GM18873 (cell line): ENCODE data around the gene SMAD5.

ENCODE experiments used
- ATAC-seq: cut with Tn5 transposase; IDR thresholded peaks from one replicate; pipeline ENCODE4 v1.9.1; 2021; ENCODE audit warnings: mild to moderate bottlenecking, moderate library complexity, moderate number of reproducible peaks; ENCODE audit not compliant: unreplicated experiment, low FRiP score

Gene SMAD5

GRCh38 chr5:136193322-136193935 lies 60.8 kb downstream of the SMAD5 start:
- ATAC-seq: no peak

- ATAC-seq: no peak
These were observed 61.9 kb downstream of the SMAD5 start for GRCh38 chr5:136194576-136194975.

GRCh38 chr5:136195971-136196820 lies 63.6 kb downstream of the SMAD5 start:
- ATAC-seq: no peak

GRCh38 chr5:136197462-136198142 lies 65.0 kb downstream of the SMAD5 start:
- no peak for ATAC-seq

- no peak for ATAC-seq
These were observed 65.8 kb downstream of the SMAD5 start for GRCh38 chr5:136198453-136198852.

- ATAC-seq: no peak
These were observed 66.8 kb downstream of the SMAD5 start for GRCh38 chr5:136199408-136199807.

GRCh38 chr5:136200130-136200529 lies 67.5 kb downstream of the SMAD5 start:
- no peak for ATAC-seq

- no peak for ATAC-seq
These were observed 68.1 kb downstream of the SMAD5 start for GRCh38 chr5:136200761-136201160.

- ATAC-seq: no peak
These were observed 69.2 kb downstream of the SMAD5 start for GRCh38 chr5:136201870-136202269.

GRCh38 chr5:136202469-136203205 lies 70.0 kb downstream of the SMAD5 start:
- no peak for ATAC-seq

GRCh38 chr5:136203303-136203922 lies 70.8 kb downstream of the SMAD5 start:
- ATAC-seq: no peak

GRCh38 chr5:136205061-136205702 lies 72.5 kb downstream of the SMAD5 start:
- no peak for ATAC-seq

GRCh38 chr5:136205941-136206340 lies 73.3 kb downstream of the SMAD5 start:
- no peak for ATAC-seq

GRCh38 chr5:136206361-136206760 lies 73.7 kb downstream of the SMAD5 start:
- no peak for ATAC-seq

GRCh38 chr5:136207631-136208030 lies 75.0 kb downstream of the SMAD5 start:
- ATAC-seq: no peak

GRCh38 chr5:136208916-136209315 lies 76.3 kb downstream of the SMAD5 start:
- no peak for ATAC-seq

- no peak for ATAC-seq
These were observed 76.8 kb downstream of the SMAD5 start for GRCh38 chr5:136209346-136209910.

GRCh38 chr5:136210259-136210658 lies 77.6 kb downstream of the SMAD5 start:
- no peak for ATAC-seq

GRCh38 chr5:136211282-136212040 lies 78.8 kb downstream of the SMAD5 start:
- ATAC-seq: no peak
